GM21723 (cell line): ENCODE results near the gene CYP3A7.
"Not testable (repeated sequence)": the region's sequence is repeated elsewhere in the genome, so short reads cannot be mapped to it uniquely, and the experiment has no call there.

ENCODE experiments used
- ATAC-seq: cut with Tn5 transposase; IDR thresholded peaks from one replicate; pipeline ENCODE4 v1.9.1; 2021; ENCODE audit warnings: mild to moderate bottlenecking, moderate library complexity; ENCODE audit not compliant: unreplicated experiment

Gene CYP3A7

DNA sequence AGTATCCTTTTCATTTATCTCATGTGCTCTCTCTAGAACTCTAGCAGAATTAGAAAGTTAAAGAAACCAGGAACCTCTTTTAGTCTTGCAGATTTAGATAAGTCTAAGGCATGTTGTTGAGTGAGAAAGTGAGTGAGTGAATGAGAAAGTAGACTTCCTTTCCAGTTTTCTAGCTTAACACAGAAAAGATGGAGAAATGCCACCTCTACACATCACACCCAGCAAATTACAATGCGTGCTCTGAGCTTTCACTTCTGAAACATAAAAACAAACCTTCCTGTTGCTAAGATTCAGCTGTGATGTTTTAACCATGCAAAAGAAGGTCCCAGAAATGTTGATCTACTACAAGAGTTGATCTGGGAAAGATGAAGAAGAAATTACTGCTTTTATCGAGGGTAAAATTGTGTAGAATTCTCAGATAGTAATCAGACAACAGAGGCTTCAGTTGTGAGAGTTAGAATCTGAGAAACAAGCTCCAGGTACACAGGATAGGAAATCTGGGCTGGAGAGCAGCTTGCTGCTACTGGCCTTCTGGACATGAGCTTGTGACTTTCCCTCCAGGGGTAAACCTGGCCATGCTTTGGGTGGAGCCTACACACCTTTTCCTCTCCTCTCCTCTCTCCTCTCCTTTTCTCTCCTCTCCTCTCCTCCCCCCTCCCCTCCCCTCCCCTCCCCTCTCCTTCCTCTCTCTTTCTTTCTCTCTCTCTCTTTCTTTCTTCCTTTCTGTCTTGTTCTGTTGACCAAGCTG is 59.8 kb downstream of the CYP3A7 start:
- ATAC-seq = no peak

DNA sequence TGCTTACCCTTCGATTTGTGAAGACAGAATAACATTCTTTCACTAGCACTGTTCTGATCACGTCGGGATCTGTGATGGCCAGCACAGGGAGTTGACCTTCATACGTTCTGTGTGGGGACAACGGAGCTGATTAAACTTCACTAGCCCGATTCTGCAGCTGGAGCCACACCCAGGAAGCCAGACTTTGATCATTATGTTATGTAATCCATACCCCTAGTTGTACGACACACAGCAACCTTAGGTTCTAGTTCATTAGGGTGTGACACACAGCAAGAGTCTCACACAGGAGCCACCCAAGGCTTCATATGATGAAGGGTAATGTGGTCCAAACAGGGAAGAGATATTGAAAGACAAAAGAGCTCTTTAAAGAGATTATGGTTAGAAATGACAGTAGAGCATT is 62.4 kb downstream of the CYP3A7 start:
- ATAC-seq = no peak

DNA sequence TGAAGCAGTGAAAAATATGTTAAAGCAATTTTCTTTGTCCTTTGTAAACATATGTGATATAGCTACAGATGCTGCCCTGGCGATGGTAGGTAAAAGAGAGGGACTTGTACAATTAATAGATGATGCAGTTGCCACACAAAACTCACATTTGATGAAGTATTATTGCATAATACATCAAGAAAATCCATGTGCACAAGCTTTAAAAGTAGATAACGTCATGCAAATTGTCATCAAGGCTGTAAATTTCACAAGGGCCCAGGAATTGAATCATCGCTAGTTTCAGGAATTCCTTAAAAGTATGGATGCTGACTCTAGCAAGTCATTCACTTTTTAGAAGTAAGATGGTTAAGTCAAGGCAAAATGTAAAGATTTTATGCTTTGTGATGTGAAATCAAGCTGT is 65.2 kb downstream of the CYP3A7 start:
- no peak for ATAC-seq

DNA sequence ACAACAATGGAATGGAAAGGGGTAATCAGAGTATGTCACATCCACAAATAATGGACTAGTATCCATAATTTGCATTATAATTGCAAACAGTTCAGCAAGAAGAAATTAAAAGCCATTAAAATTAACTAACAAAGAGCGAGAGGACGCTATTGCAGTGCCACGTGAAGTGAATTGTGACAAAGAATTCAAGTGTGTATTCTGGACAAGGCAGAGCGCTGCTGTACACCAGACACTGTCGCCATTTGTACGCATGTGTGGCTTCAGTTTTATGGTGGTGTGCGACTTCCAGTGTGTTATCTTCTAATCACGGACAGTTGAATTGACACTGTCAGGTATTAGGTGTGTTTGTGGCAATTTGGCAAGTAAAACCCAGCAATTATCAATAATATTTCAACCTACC is 66.5 kb downstream of the CYP3A7 start:
- no peak for ATAC-seq

DNA sequence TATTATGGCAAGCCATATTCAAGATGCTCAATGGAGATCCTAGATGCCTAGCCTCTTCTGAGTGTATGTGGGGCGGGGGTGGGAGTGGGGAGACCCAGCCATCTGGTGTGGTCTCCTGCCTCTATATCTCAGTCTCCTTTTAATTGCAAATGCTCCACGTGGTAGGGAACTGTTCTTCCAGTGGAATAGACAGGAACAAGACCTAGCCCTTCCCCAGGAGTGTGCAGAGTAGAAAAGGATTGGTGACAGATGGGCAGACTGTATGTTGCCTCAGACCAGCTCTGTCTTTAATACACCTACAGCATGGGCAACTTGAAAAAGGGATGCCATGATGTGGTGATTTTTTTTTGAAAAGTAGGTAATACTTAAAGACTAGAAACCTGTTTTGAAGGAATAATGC is 67.8 kb downstream of the CYP3A7 start:
- ATAC-seq = no peak

DNA sequence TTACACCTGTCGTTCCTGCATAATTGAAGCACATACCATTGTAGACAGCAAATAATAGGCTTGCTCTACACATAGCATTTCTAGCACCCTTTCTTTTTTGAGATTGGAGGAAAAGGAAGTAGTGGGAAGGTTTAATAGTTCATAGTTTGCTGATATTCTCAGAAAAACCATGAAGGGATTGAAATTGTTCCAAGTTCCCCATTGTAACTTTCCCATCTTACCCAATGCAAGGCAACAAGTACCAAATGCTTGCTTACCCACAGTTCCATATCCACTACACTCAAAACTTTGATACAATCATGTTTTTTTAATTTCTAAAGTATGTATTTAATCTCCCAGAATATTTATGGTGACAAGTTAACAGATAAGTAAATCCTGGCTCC is 69.0 kb downstream of the CYP3A7 start:
- no peak for ATAC-seq

DNA sequence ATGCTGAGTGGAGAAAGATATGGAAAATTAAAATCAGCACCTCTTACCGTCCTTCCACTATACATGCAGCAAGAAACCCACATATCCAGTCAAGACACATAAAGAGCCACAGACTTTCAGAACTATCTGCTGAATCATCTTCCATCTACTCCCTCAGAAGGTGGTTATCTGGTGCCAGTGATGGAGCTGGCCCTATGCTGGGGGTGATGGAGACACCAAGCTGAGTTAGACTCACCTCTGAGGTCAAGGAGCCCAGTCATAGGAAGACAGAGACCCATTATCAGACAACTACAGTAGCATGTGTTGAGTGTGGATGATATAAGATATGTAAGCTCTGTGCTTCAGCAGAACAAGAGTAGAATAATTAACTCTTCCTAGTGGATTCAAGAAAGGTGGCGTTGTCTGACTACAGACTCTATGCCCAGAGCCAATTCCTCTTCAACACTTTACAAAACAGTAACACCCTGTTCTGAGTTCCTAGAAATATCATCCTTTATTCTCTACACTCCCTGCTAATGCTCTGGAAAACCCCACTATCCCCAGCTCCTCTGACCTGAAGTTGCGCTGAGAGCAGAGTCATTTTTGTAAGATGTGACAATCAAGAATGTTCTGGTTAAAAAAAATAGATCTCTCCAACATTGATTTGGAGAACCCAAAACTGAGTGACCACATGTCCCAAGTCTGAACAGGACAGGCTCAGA is 69.5 kb downstream of the CYP3A7 start:
- ATAC-seq = no peak

DNA sequence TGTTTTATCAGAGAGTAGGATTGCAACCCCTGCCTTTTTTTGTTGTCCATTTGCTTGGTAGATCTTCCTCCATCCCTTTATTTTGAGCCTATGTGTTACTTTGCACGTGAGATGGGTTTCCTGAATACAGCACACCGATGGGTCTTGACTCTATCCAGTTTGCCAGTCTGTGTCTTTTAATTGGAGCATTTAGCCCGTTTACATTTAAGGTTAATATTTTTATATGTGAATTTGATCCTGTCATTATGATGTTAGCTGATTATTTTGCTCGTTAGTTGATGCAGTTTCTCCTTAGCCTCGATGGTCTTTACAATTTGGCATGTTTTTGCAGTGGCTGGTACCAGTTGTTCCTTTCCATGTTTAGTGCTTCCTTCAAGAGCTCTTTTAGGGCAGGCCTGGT is 77.1 kb downstream of the CYP3A7 start:
- not testable (repeated sequence) for ATAC-seq
